Measurements from ENCODE around the gene DUOXA2.

DNA sequence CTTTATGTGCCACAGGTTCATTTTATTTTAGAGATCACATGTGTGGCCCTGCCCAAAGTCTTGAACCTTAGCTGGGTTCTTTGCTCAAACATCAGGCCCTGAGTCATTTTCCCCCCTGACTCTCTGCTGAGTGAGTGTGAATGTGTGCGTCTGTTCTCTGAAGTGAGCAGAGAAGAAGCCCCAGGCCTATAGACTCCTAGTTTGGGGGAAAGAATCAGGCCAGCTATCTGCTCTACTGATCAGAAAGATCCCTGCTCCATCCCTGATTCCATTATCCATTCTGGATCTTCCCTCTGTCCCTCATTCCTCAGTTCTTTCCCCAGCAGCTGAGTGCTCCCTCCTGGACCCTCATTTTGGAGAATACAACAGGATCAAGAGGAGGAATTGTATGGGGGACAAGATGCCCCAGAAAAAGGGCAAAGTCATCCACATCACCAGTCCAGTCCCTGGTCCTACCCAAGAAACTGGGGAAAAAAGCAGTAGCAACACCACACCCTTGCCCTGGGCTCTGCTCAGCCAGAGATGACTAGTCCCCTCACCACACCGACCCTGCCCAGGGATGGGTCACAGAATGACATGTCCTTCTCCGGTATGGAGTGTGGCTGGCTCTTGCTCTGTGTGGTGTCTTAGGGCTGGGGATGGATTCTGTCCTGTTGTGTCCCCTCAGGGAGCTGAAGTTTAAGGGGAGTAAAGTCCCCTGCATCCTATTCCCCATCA, 18.9 kb downstream of the DUOXA2 start:
- TF ChIP-seq POLR2AphosphoS5 (IDR thresholded peaks at IDR 0.05; ENCODE audit: low read depth, low read length) (no peak), POLR2A (IDR thresholded peaks at IDR 0.05; ENCODE audit: low read depth, low read length) (no peak), PAX5 (IDR thresholded peaks at IDR 0.05; ENCODE audit: insufficient read depth, low read length, severe bottlenecking) (no peak), TAF1 (IDR thresholded peaks at IDR 0.05; ENCODE audit: low read depth, low read length) (no peak), SPI1 (IDR thresholded peaks at IDR 0.05; ENCODE audit: low read depth, low read length) (no peak)

Measured in GM12891 (cell line).